HG03575 (cell line): ENCODE measurements around the gene TMEM247.
"Not testable (repeated sequence)": the region's sequence is repeated elsewhere in the genome, so short reads cannot be mapped to it uniquely, and the experiment has no call there.

Experiments
- ATAC-seq: cut with Tn5 transposase; IDR thresholded peaks from one replicate; pipeline ENCODE4 v1.9.1; 2021; ENCODE audit not compliant: unreplicated experiment, insufficient number of reproducible peaks, low FRiP score; ENCODE audit errors: extremely low read depth

The TMEM247 gene

DNA sequence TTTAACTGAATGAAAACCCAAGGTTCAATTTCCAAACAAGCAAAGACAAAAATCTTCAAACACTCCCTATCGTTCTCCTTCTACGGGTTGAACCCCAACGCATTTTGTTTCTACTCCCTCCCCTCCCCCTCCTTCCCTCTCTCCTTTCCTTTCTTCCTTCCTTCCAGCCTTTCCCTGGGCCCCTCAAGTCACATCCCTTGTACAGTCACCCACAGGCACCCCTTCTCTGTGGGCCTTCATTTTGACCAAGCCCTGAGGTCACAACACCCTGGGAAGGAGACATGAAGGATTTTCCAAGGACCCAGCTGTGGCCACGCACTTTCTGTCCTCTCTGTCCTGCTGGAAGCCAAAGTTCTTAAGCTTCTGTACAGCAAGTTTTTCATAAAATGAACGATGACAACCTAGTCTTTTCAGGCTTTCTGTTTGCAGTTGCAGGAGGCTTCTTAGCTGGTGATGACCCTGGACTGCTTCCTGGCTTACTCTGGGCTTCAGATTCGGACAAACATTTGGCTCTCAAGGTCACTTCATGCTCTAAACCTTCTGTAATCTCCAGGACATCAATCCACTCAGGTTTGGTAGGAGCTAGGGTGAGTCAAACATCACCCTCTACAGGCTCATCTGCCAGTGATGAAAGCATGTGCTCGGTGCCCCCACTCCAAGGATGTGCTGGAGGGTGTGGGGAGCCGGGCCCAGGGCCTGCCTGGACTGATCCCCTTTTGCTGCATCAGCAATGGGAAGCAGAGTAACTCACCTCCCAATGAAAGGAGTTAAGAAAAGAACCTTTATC lies 25.5 kb downstream of the TMEM247 start:
- no peak for ATAC-seq

DNA sequence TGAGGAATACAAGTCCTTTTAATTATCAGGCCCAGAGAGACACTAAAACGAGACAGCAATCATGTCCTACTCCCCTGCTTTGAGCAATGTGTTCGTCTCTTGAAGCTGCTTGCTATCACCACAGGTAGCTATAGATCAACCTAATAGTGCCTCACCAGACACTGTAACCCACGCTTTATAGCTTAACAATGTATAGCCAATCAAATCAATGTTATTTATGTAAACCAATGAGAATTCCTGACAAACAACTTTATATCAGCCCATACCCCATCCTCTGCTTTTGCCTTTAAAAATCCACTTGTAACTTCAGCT lies 26.1 kb downstream of the TMEM247 start:
- no peak for ATAC-seq

DNA sequence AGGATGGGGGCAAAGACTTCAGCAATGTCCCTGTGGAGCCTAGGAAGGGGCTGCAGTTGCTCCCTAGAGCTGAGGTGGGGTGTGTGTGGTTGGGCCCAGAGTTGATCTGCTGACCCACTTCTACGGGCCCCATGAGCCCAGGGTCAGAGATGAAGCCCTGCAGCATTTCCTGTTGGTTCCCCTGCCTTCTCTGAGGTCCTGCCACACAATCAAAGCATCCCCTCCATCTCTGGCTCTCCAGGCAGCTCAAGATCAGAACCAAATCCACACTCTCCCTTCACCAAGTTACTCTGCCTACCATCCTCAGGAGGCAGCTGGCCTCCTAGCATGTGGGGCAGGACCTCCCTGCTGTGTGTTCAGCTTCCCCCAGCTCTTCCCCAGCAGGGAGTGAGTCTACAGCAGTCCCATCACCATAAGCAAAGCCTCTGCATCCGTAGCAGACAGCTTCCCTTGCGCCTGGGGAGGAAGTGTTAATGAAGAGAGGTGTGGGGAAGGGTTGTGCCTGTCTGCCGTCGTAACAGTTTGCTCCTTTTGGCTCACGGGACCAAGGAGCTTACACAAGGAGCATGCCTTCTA lies 26.9 kb downstream of the TMEM247 start:
- no peak for ATAC-seq

DNA sequence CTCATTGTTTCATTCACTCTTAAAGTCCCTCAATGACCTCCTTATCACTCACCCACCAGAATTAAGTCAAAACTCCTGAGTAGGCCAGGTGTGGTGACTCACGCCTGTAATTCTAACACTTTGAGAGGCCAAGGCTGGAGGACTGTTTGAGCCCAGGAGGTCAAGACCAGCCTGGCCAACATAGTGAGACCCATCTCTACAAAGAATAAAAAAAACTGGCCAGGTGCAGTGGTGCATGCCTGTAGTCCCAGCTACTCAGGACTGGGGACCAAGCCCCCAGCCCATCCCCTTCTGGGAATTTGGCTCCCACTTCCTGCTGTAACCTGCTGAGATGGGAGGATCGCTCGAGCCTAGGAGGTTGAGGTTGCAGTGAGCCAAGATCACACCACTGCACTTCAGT lies 28.9 kb downstream of the TMEM247 start:
- no peak for ATAC-seq

DNA sequence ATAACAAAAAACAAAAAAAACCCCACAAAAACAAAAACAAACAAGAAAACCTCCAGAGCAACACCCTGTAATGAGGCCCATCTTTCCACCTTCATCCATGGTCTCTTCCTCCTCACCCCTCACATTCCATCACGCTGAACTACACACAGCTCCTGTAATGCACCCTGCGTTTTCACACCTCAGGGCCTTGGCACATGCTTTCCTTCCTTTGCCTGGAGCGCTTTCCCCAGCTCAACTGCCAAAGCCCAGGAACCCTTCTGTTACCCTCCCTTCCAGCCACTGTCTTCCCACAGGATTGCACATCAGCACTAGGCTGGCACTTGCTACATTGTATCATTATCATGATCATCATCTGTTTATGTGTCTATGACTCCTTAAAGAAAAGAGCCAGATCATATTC lies 29.4 kb downstream of the TMEM247 start:
- ATAC-seq: no peak

DNA sequence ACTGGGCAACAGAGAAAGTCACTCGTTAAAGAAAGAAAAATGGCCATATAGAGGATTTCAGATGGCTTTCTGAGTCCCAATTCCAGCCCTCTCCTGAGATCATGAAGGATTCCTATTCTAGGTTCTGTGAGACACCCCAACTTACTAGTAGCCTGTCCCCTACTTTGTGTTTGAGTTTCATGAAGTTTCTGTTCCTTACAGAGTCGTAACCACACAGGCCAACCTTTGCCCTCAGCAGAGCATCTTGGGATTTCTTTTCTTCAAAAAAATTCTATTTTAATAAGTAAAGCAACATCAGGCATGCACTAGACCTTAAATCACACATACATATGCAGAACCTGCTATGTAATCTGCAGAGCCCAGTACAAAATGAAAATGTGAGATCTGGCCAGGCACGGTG lies 30.4 kb downstream of the TMEM247 start:
- no peak for ATAC-seq

DNA sequence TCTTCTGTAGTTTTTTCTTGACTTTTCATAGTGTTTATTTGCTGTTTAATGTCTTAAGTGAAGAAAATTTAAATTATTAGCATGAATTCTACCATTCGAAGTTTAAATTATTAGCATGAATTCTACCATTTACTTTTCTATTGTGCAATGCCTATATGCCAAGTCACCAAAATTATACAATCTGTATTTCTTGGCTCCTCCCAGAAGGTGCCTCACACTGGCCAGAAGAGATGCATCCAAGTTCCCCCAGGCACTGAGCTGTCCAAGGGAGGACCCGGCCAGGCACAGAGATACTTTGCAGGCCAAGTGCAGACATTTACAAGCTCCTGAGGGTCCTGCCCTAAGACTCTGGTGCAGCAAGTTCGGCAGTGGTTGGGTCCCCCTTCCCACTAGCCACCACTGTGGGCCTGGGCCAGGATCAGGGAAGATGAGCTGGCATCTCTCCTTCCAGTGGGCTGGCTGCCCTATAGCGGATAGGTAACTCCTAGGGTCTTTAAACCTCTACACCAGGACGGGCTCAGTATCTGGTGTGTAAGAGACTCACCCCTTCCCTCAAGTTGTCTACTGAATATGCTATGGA lies 31.3 kb downstream of the TMEM247 start:
- ATAC-seq: no peak

DNA sequence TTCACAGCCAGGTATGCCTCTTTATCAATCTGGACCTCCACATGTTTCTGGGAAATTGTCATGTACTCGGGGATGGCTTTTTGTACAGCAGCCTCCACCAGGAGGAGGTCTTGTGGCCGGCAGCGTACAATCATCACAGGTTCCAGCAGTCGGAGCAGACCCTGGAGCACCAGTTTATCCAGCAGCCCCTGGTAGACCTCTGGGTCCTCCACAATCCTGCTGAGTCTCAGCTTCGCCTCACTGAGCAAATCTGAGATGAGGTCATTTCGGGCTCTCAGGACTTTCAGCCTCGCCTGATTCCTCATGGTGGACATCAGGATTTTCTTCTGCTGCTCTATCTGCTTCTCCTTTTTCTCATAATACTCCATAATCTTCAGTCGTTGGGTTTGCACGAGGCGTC lies 32.8 kb downstream of the TMEM247 start:
- no peak for ATAC-seq

DNA sequence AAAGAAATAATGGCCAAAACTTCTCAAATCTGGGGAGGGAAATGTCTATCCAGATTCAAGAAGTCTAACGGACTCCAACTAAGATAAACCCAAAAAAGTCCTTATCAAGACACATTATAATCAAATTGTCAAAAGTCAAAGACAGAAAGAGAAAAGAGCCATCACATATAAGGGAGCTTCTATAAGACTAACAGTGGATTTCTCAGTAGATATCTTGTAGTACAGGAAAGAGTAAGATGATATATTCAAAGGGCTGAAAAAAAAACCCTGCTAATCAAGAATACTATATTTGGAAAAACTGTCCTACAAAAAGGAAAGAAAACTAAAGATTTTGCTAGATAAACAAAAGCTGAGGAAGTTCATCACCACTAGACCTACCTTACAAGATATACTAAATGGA lies 35.4 kb downstream of the TMEM247 start:
- no peak for ATAC-seq

DNA sequence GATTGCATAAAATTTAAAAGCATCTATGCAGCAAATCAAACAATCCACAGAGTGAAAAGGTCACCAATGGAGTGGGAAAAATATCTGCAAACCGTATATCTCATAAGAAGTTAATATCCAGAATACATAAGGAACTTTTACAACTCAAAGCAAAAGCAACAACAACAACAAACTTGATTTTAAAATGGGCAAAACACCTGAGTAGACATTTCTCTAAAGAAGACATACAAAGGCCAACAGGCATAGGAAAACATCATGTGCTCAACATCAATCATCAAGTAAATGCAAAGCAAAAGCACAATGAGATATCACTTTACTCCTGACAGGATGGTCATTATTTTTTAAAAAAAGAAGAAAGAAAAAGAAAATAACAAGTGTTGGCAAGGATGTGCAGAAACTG lies 38.1 kb downstream of the TMEM247 start:
- no peak for ATAC-seq

DNA sequence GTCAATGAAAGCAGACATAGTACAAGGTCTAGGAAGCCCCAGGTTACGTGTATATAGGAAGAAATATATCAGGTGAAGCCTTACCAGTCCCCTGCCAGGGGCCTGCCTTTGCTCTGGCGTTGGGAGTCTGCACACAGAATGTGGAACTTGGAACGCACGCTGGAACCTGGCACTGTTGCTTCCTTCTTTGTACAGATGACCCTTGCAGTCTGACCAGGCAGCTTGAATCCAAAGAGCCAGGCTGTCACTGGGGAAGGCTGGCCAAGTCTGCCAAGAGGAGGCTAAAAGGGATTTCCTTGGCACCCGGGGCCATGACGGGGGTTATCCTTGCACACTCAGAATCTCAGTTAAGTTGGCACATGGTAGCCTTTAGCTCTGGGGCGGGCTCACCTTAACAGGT lies 39.5 kb downstream of the TMEM247 start:
- no peak for ATAC-seq

DNA sequence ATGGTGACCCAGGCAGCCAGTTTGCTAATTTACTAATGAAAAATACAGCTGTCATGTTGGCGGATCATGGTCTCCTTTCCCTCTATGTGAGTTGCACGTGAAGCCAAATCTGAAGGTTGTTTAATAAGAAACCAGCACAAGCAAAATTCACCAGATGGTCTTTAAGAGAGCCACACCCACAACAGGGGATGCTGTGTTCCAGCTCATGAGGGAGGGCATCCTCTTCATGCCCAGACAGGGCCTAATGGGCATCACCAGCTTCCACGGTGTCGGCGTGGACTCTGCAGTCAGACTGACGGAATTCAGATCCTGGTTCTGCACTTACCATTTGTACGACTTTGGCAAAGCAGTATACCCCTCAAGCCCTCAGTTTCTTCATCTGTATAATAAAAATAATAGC lies 39.9 kb downstream of the TMEM247 start:
- ATAC-seq: no peak

DNA sequence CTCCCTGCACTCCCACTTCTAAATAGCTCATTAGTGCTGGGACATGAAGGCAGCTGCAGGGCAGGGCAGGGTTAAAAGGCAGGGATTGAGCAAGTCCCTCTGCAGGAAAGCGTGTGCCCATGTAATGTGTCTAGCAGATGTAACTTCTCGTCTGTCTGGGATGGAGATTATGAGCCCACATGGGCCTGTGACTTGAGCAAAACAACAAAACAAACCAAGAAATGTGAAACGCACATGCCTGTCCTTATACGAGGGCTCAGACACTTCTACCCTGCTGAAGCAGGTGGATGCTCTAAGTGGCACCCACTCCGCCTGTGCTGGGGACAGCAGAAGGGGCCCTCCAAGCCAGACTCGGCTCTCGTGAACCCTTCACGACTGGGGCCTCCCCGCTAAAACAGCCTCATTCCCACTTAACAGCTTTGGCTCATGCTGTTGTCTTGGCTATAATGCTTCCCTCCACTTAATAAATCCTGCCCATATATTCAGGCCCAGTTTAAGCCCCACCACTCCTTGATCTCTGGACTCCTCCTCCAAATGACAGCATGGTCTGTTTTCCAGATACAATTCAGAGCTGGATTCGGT lies 40.9 kb downstream of the TMEM247 start:
- no peak for ATAC-seq

DNA sequence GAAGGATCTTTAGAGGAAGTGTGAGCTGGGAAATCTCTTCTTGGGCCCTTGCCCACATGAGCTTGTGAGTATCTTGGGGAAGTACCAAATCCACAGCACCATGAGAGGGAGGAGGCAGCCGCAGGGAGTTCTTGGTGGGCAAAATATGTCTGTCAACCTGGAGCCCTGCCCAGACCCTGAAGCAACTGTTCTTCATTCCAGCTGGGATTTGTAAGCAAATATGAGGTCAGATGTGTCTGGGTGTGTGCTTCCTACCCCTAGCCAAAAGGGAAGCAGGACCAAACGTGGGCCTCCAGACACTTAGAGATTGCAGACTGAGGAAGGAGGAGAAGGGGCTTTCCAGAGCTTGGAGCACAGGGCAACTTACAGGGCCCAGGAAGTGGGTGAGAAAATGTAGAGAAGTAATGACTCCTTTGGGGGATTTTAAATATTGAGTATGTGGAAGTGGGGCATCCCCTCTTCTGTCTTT lies 41.9 kb downstream of the TMEM247 start:
- ATAC-seq: no peak

DNA sequence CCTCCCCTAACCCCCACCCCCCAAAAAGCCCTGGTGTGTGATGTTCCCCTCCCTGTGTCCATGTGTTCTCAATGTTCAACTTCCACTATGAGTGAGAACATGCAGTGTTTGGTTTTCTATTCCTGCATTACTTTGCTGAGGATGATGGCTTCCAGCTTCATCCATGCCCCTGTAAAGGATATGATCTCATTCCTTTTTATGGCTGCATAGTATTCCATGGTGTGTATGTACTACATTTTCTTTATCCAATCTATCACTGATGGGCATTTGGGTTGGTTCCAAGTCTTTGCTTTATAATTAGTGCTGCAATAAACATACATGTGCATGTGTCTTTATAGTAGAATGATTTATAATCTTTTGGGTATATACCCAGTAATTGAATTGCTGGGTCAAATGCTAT lies 43.0 kb downstream of the TMEM247 start:
- not testable (repeated sequence) for ATAC-seq

DNA sequence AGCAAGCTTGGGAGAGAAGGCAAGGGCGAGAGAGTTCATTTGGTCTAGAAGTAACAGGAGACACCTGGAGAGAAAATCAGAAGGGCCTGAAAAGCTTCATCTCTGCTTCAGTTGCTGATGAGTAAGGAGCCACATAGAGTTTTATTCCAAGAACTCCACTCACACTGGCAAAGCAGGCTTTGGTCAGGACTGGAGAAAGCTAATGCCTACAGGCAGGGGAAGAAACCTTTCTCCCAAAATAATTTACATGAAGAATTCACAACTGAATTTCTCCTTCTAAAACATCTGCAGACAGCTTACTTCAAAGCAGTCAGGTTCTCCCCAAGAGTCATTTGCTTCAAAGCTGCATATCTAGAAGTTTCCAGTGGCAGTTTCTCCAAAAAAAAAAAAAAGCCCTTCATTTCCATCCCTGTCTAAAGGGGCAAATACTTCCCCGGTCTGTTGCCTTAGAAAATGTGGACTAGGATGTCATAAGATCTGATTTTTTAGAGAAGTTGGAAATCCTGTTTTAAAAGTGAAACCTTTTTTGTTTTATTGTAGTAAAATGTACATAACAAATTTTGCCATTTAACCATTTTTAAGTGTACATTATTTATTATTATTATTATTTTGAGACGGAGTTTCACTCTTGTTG lies 46.3 kb downstream of the TMEM247 start:
- ATAC-seq: no peak

DNA sequence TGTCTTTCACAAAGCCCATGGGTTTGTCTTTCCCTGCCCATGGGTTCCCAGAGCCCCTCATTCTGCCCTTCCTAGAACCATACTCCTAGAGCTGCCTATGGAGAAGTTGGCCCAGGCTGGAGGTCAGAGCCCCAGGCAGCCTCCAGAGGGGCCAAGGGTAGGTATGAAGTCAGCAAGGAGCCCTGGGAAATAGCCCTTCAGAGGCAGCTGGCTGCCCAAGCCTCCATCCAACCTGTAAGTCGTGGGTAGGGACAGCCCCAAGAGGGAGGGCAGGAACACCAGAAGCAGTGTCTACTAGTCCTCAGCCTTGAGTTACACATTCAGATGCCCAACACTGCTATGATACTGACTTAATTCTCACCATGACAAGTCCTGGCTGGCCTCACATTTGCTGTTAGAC lies 49.5 kb downstream of the TMEM247 start:
- no peak for ATAC-seq

DNA sequence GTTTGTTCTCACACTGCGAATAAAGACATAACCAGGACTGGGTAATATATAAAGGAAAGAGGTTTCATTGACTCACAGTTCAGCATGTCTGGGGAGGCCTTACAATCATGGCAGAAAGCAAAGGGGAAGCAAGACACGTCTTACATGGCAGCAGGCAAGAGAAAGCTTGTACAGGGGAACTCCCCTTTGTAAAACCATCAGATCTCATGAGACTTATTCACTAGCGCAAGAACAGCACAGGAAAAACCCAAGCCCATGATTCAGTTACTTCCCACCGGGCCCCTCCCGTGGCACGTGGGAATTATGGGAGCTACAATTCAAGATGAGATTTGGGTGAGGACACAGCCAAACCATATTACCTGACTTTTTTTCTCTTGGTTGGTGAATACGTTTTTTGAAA lies 51.3 kb downstream of the TMEM247 start:
- no peak for ATAC-seq

DNA sequence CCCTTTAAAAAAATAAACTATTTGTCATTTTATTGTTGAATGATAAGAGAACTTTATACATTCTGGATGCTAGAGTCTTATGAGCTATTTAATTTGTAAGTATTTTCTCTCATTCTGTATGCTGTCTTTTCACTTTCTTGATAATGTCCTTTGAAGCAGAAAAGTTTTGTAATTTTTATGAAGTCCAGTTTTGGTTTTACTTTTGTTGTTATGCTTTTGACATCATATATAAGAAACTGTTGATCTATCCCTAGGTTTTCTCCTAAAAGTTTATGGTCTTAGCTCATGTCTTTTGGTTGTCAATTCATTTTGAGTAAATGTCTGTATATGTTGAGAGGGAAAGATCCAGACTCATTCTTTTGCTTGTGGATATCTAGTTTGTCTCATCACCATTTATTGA lies 52.5 kb downstream of the TMEM247 start:
- no peak for ATAC-seq
